H1 (cell line): ENCODE data around the gene ZNF649. TPM values are rescaled to one million over a fixed set of nuclear protein-coding genes. Genes with fewer than 3 reads are reported as not detected.

Experiments used
- CTCF ChIA-PET: fragments of 300-600 bp; sonication (Branson Sonifier 250); formaldehyde crosslinking; loops from one replicate; lab custom pipeline; 2021; ENCODE audit not compliant: partially characterized antibody; lab: Charles Lee
- POLR2A ChIA-PET: fragments of 300-600 bp; sonication (Branson Sonifier 250); formaldehyde crosslinking; loops from one replicate; lab custom pipeline; 2021; ENCODE audit warnings: inconsistent platforms; ENCODE audit not compliant: partially characterized antibody; lab: Charles Lee
- DNase-seq, 2 experiments: peaks; one replicate each; pipeline versions ENCODE4 v3.0.0 to v3.0.0-alpha.2; 2010 to 2022; ENCODE audit warnings: low spot score in 2 of 2, low read depth in 1 of 2, mixed read lengths in 1 of 2
- FAIRE-seq: peaks from 2 replicates; lab custom pipeline; 2011; peaks lifted over from hg19 to GRCh38; lab: Jason Lieb, UNC
- H2AFZ ChIP-seq: 2 replicates; pipeline ENCODE4 v1.8.1; 2012; ENCODE audit warnings: low read length, inconsistent platforms
- H2AK5ac ChIP-seq: 2 replicates; pipeline ENCODE4 v1.6.1; 2013; ENCODE audit warnings: low read depth, low read length
- H2BK120ac ChIP-seq: replicated peaks from 2 replicates; pipeline ENCODE3; 2013; ENCODE audit warnings: low read depth, low read length, inconsistent platforms
- H2BK12ac ChIP-seq: 2 replicates; pipeline ENCODE4 v1.6.1; 2013; ENCODE audit warnings: low read depth, low read length
- H2BK15ac ChIP-seq: 2 replicates; pipeline ENCODE4 v1.6.1; 2013; ENCODE audit warnings: low read length
- H2BK20ac ChIP-seq: 2 replicates; pipeline ENCODE4 v1.6.1; 2013; ENCODE audit warnings: low read length
- H2BK5ac ChIP-seq: 2 replicates; pipeline ENCODE4 v1.6.1; 2013; ENCODE audit warnings: low read depth, low read length
- H3K14ac ChIP-seq: 2 replicates; pipeline ENCODE4 v1.6.1; 2013; ENCODE audit warnings: inconsistent platforms; ENCODE audit not compliant: insufficient read length
- H3K18ac ChIP-seq: 2 replicates; pipeline ENCODE4 v1.6.1; 2013; ENCODE audit warnings: low read length; ENCODE audit errors: extremely low read depth
- H3K23ac ChIP-seq: 2 replicates; pipeline ENCODE4 v1.6.1; 2013; ENCODE audit warnings: inconsistent platforms; ENCODE audit not compliant: insufficient read length
- H3K23me2 ChIP-seq: 2 replicates; pipeline ENCODE4 v1.6.1; 2013; ENCODE audit warnings: low read depth, low read length
- H3K27ac ChIP-seq: 2 replicates; pipeline ENCODE4 v1.6.1; 2011; ENCODE audit warnings: low read depth, low read length, inconsistent platforms
- H3K27me3 ChIP-seq, 4 experiments: replicated peaks in 1 of 4; 1 replicate in 1 of 4; 2 replicates in 3 of 4; pipeline versions ENCODE4 v1.6.1 to v1.8.1; 2011 to 2013; ENCODE audit warnings: low read length in 3 of 4, mild to moderate bottlenecking in 3 of 4, inconsistent platforms in 2 of 4, mixed read lengths in 2 of 4, moderate library complexity in 1 of 4; ENCODE audit not compliant: control insufficient read depth in 3 of 4, insufficient read depth in 3 of 4; ENCODE audit errors: extremely low read depth in 1 of 4
- H3K36me3 ChIP-seq, 4 experiments: 2 replicates each; pipeline versions ENCODE4 v1.6.1 to v1.8.1; 2011 to 2013; ENCODE audit warnings: mild to moderate bottlenecking in 4 of 4, low read length in 3 of 4, moderate library complexity in 2 of 4, control low read depth in 1 of 4, inconsistent platforms in 1 of 4; ENCODE audit not compliant: insufficient read depth in 4 of 4, control insufficient read depth in 2 of 4
- H3K4ac ChIP-seq: replicated peaks from 2 replicates; pipeline ENCODE3; 2013; ENCODE audit warnings: low read length, low read depth, mixed read lengths, inconsistent platforms; ENCODE audit not compliant: insufficient read length
- H3K4me1 ChIP-seq, 4 experiments: replicated peaks in 1 of 4; 1 replicate in 1 of 4; 2 replicates in 3 of 4; pipeline versions ENCODE4 v1.6.1 to v1.8.1; 2011 to 2013; ENCODE audit warnings: low read length in 3 of 4, inconsistent platforms in 2 of 4, mixed read lengths in 1 of 4; ENCODE audit not compliant: insufficient read depth in 4 of 4, control insufficient read depth in 3 of 4
- H3K4me2 ChIP-seq, 2 experiments: 2 replicates each; pipeline versions ENCODE4 v1.6.1 to v1.8.1; 2011 to 2013; ENCODE audit warnings: low read depth in 2 of 2, low read length in 2 of 2, control low read depth in 1 of 2, inconsistent platforms in 1 of 2, mild to moderate bottlenecking in 1 of 2; ENCODE audit not compliant: insufficient read depth in 1 of 2
- H3K4me3 ChIP-seq, 4 experiments: fragments of 200-600, 300-600 bp in 1 of 4; sonication (generic), shearing (Covaris generic), sonication (Bioruptor Twin) in 1 of 4; 2 replicates each; pipeline versions ENCODE4 v1.5.1 to v1.8.1; 2011 to 2016; ENCODE audit warnings: low read length in 4 of 4, low read depth in 3 of 4, control low read depth in 2 of 4, inconsistent platforms in 2 of 4, mild to moderate bottlenecking in 2 of 4, mixed read lengths in 1 of 4, moderate library complexity in 1 of 4; ENCODE audit not compliant: insufficient read depth in 2 of 4; ENCODE audit errors: extremely low read depth in 1 of 4
- H3K56ac ChIP-seq: replicated peaks from 2 replicates; pipeline ENCODE3; 2013; ENCODE audit warnings: low read depth, mild to moderate bottlenecking, mixed read lengths, low read length, inconsistent platforms; ENCODE audit not compliant: insufficient read length
- H3K79me1 ChIP-seq: 2 replicates; pipeline ENCODE4 v1.6.1; 2013; ENCODE audit warnings: low read depth, low read length, control low read depth
- H3K79me2 ChIP-seq, 2 experiments: 2 replicates each; pipeline versions ENCODE4 v1.6.1 to v1.8.1; 2012 to 2013; ENCODE audit warnings: low read length in 2 of 2, mild to moderate bottlenecking in 2 of 2, inconsistent platforms in 1 of 2; ENCODE audit not compliant: insufficient read depth in 2 of 2, control insufficient read depth in 1 of 2
- H3K9ac ChIP-seq, 4 experiments: replicated peaks in 1 of 4; 1 replicate in 1 of 4; 2 replicates in 3 of 4; pipeline versions ENCODE4 v1.6.1 to v1.8.1; 2011 to 2013; ENCODE audit warnings: low read depth in 3 of 4, low read length in 3 of 4, control low read depth in 2 of 4, mild to moderate bottlenecking in 2 of 4, moderate library complexity in 2 of 4, inconsistent platforms in 1 of 4; ENCODE audit errors: extremely low read depth in 1 of 4
- H3K9me3 ChIP-seq, 2 experiments: 2 replicates each; pipeline versions ENCODE4 v1.6.1 to v1.8.1; 2012 to 2013; ENCODE audit warnings: mild to moderate bottlenecking in 2 of 2, moderate library complexity in 2 of 2, control low read depth in 1 of 2, inconsistent platforms in 1 of 2, low read depth in 1 of 2, low read length in 1 of 2, mixed read lengths in 1 of 2; ENCODE audit not compliant: insufficient read depth in 2 of 2
- H4K20me1 ChIP-seq, 2 experiments: replicated peaks in 1 of 2; 2 replicates each; pipeline versions ENCODE3 to v1.8.1; 2011 to 2013; ENCODE audit warnings: inconsistent platforms in 2 of 2, low read length in 2 of 2, mild to moderate bottlenecking in 1 of 2; ENCODE audit not compliant: insufficient read depth in 2 of 2, control insufficient read depth in 1 of 2
- H4K5ac ChIP-seq: 2 replicates; pipeline ENCODE4 v1.6.1; 2013; ENCODE audit warnings: low read length, low read depth, mixed read lengths, inconsistent platforms; ENCODE audit not compliant: insufficient read length
- H4K8ac ChIP-seq: 2 replicates; pipeline ENCODE4 v1.8.0; 2013; ENCODE audit warnings: mild to moderate bottlenecking, moderate library complexity, low read length, inconsistent platforms; ENCODE audit not compliant: insufficient read depth; ENCODE audit errors: extremely low read depth
- H4K91ac ChIP-seq: replicated peaks from 2 replicates; pipeline ENCODE3; 2013; ENCODE audit warnings: low read length, mixed read lengths, inconsistent platforms; ENCODE audit not compliant: insufficient read length
- CBX8 ChIP-seq: fragments of 300-800, 300-1000 bp; sonication (generic); IDR thresholded peaks from 2 replicates; pipeline ENCODE4 v1.7.1; 2016; ENCODE audit warnings: low read depth, low read length, borderline replicate concordance
- CHD1 ChIP-seq: IDR thresholded peaks from 2 replicates; pipeline ENCODE4 v1.6.1; 2012; ENCODE audit warnings: low read depth, low read length, improper control_type of control experiment
- CTBP2 ChIP-seq: IDR thresholded peaks from 2 replicates; pipeline ENCODE4 v1.7.0; 2011; ENCODE audit warnings: borderline replicate concordance, mild to moderate bottlenecking, moderate library complexity, mixed read lengths, low read length; ENCODE audit not compliant: insufficient read depth, insufficient read length
- GTF2F1 ChIP-seq: IDR thresholded peaks from 2 replicates; pipeline ENCODE4 v1.6.1; 2012; ENCODE audit warnings: low read depth, low read length, improper control_type of control experiment, borderline replicate concordance
- JUN ChIP-seq: IDR thresholded peaks from 2 replicates; pipeline ENCODE4 v1.6.1; 2011; ENCODE audit warnings: low read depth, mild to moderate bottlenecking, improper control_type of control experiment, low read length
- JUND ChIP-seq: IDR thresholded peaks from 2 replicates; pipeline ENCODE4 v1.6.1; 2011; ENCODE audit warnings: mild to moderate bottlenecking, improper control_type of control experiment, low read length
- KDM4A ChIP-seq: IDR thresholded peaks from one replicate; pipeline ENCODE4 v1.7.1; 2012; ENCODE audit warnings: low read depth, mild to moderate bottlenecking, moderate library complexity, low read length, inconsistent platforms; ENCODE audit not compliant: severe bottlenecking
- MAFK ChIP-seq: IDR thresholded peaks from 2 replicates; pipeline ENCODE4 v1.6.1; 2012; ENCODE audit warnings: low read depth, mild to moderate bottlenecking, improper control_type of control experiment, low read length
- NRF1 ChIP-seq: IDR thresholded peaks from 2 replicates; pipeline ENCODE4 v1.6.1; 2011; ENCODE audit warnings: mild to moderate bottlenecking, low read depth, low read length, improper control_type of control experiment
- RBBP5 ChIP-seq: IDR thresholded peaks from 2 replicates; pipeline ENCODE4 v1.7.1; 2012; ENCODE audit warnings: low read depth, mild to moderate bottlenecking, inconsistent platforms, low read length, moderate library complexity, borderline replicate concordance
- SUZ12 ChIP-seq: fragments of 200-600 bp; sonication (generic); IDR thresholded peaks from 2 replicates; pipeline ENCODE4 v1.6.1; 2012; ENCODE audit warnings: mild to moderate bottlenecking, inconsistent platforms, low read length, moderate library complexity, mixed read lengths
- TBP ChIP-seq: IDR thresholded peaks from 2 replicates; pipeline ENCODE4 v1.6.1; 2011; ENCODE audit warnings: low read depth, low read length, improper control_type of control experiment
- WGBS, 2 experiments: shearing (Covaris generic) in 1 of 2; methylation state at CpG; one replicate each; pipeline versions ENCODE4 v1.1.6 to v1.1.7; 2013 to 2015; ENCODE audit warnings: low lambda C conversion rate in 2 of 2, mixed read lengths in 2 of 2, inconsistent platforms in 1 of 2, low coverage in 1 of 2, missing lambda C conversion rate in 1 of 2; ENCODE audit not compliant: insufficient replicate concordance in 2 of 2, insufficient coverage in 1 of 2, insufficient read length in 1 of 2; ENCODE audit errors: extremely low coverage in 1 of 2, missing lambda C conversion rate in 1 of 2; 5-methylcytosine and 5-hydroxymethylcytosine counted together
- polyA plus RNA-seq, 7 experiments: library from polyadenylated mRNA; depleted of rRNA in 3 of 7; stranded (reverse) in 5 of 7; unstranded in 2 of 7; fragments of >200 nt in 5 of 7; fragments of 200-250 nt in 2 of 7; gene quantifications; 1 replicate in 5 of 7; 2 replicates in 1 of 7; 4 replicates in 1 of 7; pipeline versions ENCODE4 v1.2.1 to v1.2.3, GENCODE V29; 2011 to 2013; ENCODE audit warnings: missing spikeins in 2 of 7, mixed read lengths in 2 of 7
- total RNA-seq: library from RNA; stranded (reverse); fragmentation: NEBNext Ultra II Directional; extraction: Animal tissue kit (Norgen Biotek cat#: 25700); gene quantifications from 2 replicates; pipeline ENCODE4 v1.2.1, GENCODE V29; 2021
- TF ChIP-seq, protein P1 (sequence below): IDR thresholded peaks from 2 replicates; pipeline ENCODE4 v1.6.1; 2011; ENCODE audit warnings: low read length, improper control_type of control experiment

The ZNF649 gene
- total and polyA plus RNA-seq, 2 of the 8 experiments (the other 6 are each of a cell fraction or from before 2014, with no cell fraction given) = 24.7 to 51.7 TPM

DNA sequence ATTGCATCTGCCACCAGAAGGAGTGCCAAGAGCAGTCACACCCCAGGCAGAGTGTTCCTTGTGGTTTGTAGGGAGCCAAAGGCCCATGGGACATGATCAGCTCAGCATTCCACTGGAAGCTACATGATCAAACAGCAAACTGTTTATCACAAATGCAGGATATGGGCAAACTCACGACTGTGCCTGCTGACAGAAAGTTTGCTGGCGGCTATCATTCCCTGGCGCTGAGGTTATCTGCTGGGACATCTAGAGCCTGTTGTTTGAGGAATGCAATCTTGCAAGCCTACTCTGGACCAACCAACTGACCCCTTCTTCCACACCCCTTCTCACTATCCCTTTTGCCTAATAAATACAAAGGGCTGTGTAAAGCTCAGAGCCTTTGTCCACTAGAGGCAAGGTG, 14.8 kb upstream of the ZNF649 start:
- Histone ChIP-seq H2AK5ac (no peak overlapping the region), H3K4me2 (no peak overlapping the region), H3K27me3 (no peaks in the 10 kb centered on the region), H2BK12ac (no peak overlapping the region), H3K18ac (no peak overlapping the region), H3K4ac (no peak overlapping the region), H2BK120ac (no peak overlapping the region), H3K79me2 (no peaks in the 10 kb centered on the region), H3K4me1 (no peaks in the 10 kb centered on the region), H3K14ac (no peak overlapping the region), H3K56ac (no peak overlapping the region), H3K23ac (no peak overlapping the region), H3K36me3 (peaks cover 0 to 15% (median under 1%) of the 10 kb centered on the region in 4 experiments; a peak in 2 of 8 replicates), H3K4me3 (no peak overlapping the region), H4K91ac (no peak overlapping the region), H2BK15ac (no peak overlapping the region), H3K9ac (no peak overlapping the region), H4K20me1 (no peaks in the 10 kb centered on the region), H4K5ac (no peak overlapping the region), H2AFZ (no peak overlapping the region), H3K23me2 (no peaks in the 10 kb centered on the region), H3K9me3 (peaks cover 88 to 93% of the 10 kb centered on the region in 2 experiments), H3K27ac (no peak overlapping the region), H2BK20ac (no peak overlapping the region), H2BK5ac (no peak overlapping the region), H4K8ac (no peak overlapping the region), H3K79me1 (no peaks in the 10 kb centered on the region)
- WGBS, 2 experiments = 88% methylated on average over 3 of the region's 3 CpGs; no CpG with 5 or more reads in 1 of the 2 experiments
- FAIRE-seq (no peak), DNase-seq (no peak)
- ChIA-PET CTCF (no interaction called here), POLR2A (interaction anchor here (1.1 to 1.3 kb wide), 2 partner anchors 9 to 29 kb away, joined by 3 to 5 read pairs; no protein-coding TSS in a partner anchor)
- TF ChIP-seq RBBP5 (no peak), CBX8 (no peak), CTBP2 (no peak), TBP (no peak), JUN (no peak), MAFK (no peak), GTF2F1 (no peak), CHD1 (no peak), JUND (no peak), KDM4A (no peak), NRF1 (no peak), SUZ12 (no peak)
- TF ChIP-seq, protein P1, sequence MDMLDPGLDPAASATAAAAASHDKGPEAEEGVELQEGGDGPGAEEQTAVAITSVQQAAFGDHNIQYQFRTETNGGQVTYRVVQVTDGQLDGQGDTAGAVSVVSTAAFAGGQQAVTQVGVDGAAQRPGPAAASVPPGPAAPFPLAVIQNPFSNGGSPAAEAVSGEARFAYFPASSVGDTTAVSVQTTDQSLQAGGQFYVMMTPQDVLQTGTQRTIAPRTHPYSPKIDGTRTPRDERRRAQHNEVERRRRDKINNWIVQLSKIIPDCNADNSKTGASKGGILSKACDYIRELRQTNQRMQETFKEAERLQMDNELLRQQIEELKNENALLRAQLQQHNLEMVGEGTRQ = no peak
